ENCODE data around the gene KLF7. TPM values are rescaled to one million over a fixed set of nuclear protein-coding genes. Genes with fewer than 3 reads are reported as not detected.

The KLF7 gene
- polyA plus RNA-seq, 1 donor from 2014 or later, result 31.5 TPM

GRCh38 chr2:207205173-207205957 is 39.6 kb upstream of the KLF7 start:
- TF ChIP-seq POLR2AphosphoS5 (IDR thresholded peaks at IDR 0.05), result no peak
- TF ChIP-seq, protein P1, sequence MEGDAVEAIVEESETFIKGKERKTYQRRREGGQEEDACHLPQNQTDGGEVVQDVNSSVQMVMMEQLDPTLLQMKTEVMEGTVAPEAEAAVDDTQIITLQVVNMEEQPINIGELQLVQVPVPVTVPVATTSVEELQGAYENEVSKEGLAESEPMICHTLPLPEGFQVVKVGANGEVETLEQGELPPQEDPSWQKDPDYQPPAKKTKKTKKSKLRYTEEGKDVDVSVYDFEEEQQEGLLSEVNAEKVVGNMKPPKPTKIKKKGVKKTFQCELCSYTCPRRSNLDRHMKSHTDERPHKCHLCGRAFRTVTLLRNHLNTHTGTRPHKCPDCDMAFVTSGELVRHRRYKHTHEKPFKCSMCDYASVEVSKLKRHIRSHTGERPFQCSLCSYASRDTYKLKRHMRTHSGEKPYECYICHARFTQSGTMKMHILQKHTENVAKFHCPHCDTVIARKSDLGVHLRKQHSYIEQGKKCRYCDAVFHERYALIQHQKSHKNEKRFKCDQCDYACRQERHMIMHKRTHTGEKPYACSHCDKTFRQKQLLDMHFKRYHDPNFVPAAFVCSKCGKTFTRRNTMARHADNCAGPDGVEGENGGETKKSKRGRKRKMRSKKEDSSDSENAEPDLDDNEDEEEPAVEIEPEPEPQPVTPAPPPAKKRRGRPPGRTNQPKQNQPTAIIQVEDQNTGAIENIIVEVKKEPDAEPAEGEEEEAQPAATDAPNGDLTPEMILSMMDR (IDR thresholded peaks at IDR 0.05; ENCODE audit: poor library complexity, severe bottlenecking), result no peak
- TF ChIP-seq RAD21 (conservative IDR thresholded peaks at IDR 0.05), result no peak
- no peak for TF ChIP-seq EP300 (conservative IDR thresholded peaks at IDR 0.05; ENCODE audit: poor library complexity, severe bottlenecking)
- TF ChIP-seq SMC3 (conservative IDR thresholded peaks at IDR 0.05; ENCODE audit: poor library complexity), result no peak
- no peak for TF ChIP-seq TAF1 (IDR thresholded peaks at IDR 0.05; ENCODE audit: low read depth)
- TF ChIP-seq EZH2 (IDR thresholded peaks at IDR 0.05; ENCODE audit: borderline replicate concordance, insufficient read depth, low read length, poor library complexity, severe bottlenecking), result no peak
- TF ChIP-seq REST (IDR thresholded peaks at IDR 0.05; ENCODE audit: borderline replicate concordance), result no peak
- TF ChIP-seq MXI1 (conservative IDR thresholded peaks at IDR 0.05; ENCODE audit: poor library complexity, severe bottlenecking), result no peak
- no peak overlapping the region for H3K4me3 ChIP-seq (ENCODE audit: low read length)
- no peaks in the 10 kb centered on the region for H4K20me1 ChIP-seq (ENCODE audit: insufficient read depth)
- peak overlapping the region; percentile 37 for H3K27ac ChIP-seq (ENCODE audit: low read length)
- no peaks in the 10 kb centered on the region for H3F3A ChIP-seq (ENCODE audit: insufficient read depth, low read length, poor library complexity, severe bottlenecking)
- no peaks in the 10 kb centered on the region for H3K27me3 ChIP-seq (ENCODE audit: insufficient read depth, low read depth, low read length)
- no peaks in the 10 kb centered on the region for H3K79me2 ChIP-seq (replicated peaks; ENCODE audit: insufficient read depth, low read length)
- no peaks in the 10 kb centered on the region for H3K9me2 ChIP-seq (ENCODE audit: insufficient read depth, low read length)
- H3K9ac ChIP-seq (ENCODE audit: low read length), result no peak overlapping the region
- no peaks in the 10 kb centered on the region for H3K9me3 ChIP-seq (ENCODE audit: low read length)
- no peak overlapping the region for H3K4me2 ChIP-seq (ENCODE audit: low read length)
- H3K36me3 ChIP-seq (ENCODE audit: insufficient read depth, low read length), result no peaks in the 10 kb centered on the region
- H2AFZ ChIP-seq (ENCODE audit: low read depth, low read length), result no peak overlapping the region

- Histone ChIP-seq H3K9ac (ENCODE audit: low read length) (no peak overlapping the region), H3K27me3 (ENCODE audit: insufficient read depth, low read depth, low read length) (no peaks in the 10 kb centered on the region), H3K4me2 (ENCODE audit: low read length) (no peak overlapping the region), H2AFZ (ENCODE audit: low read depth, low read length) (no peak overlapping the region), H3K27ac (ENCODE audit: low read length) (no peak overlapping the region), H3K9me3 (ENCODE audit: low read length) (no peaks in the 10 kb centered on the region), H3K4me3 (ENCODE audit: low read length) (no peak overlapping the region), H3K79me2 (replicated peaks; ENCODE audit: insufficient read depth, low read length) (no peaks in the 10 kb centered on the region), H3K9me2 (ENCODE audit: insufficient read depth, low read length) (no peaks in the 10 kb centered on the region), H4K20me1 (ENCODE audit: insufficient read depth) (no peaks in the 10 kb centered on the region), H3K36me3 (ENCODE audit: insufficient read depth, low read length) (no peaks in the 10 kb centered on the region), H3F3A (ENCODE audit: insufficient read depth, low read length, poor library complexity, severe bottlenecking) (no peaks in the 10 kb centered on the region)
- no peak for TF ChIP-seq RAD21 (conservative IDR thresholded peaks at IDR 0.05)
- no peak for TF ChIP-seq MXI1 (conservative IDR thresholded peaks at IDR 0.05; ENCODE audit: poor library complexity, severe bottlenecking)
Measured at GRCh38 chr2:207203056-207203455, 37.3 kb upstream of the KLF7 start.
